ENCODE measurements around the gene MMP24. TPM values are rescaled to one million over a fixed set of nuclear protein-coding genes. Genes with fewer than 3 reads are reported as not detected.

The MMP24 gene
- polyA plus RNA-seq, 2 donors, result 0.10 to 0.12 TPM

Other genes starting within 250 kb of the MMP24 start
- 10 to 100 TPM; 25.7 to 26.9 TPM for gene TRPC4AP, start 133.9 kb upstream of the MMP24 start, polyA plus RNA-seq
- gene EDEM2, start 79.4 kb upstream of the MMP24 start, polyA plus RNA-seq, result 1 to 10 TPM; 5.3 to 8.6 TPM
- 1 to 10 TPM; 5.3 to 7.5 TPM for gene PROCR, start 54.6 kb upstream of the MMP24 start, polyA plus RNA-seq
- 10 to 100 TPM; 25.7 to 52.2 TPM for gene MMP24OS, start 51.4 kb downstream of the MMP24 start, polyA plus RNA-seq
- gene EIF6, start 58.1 kb downstream of the MMP24 start, polyA plus RNA-seq, result 100 to 1,000 TPM; 186 to 315 TPM
- 10 to 100 TPM; 32.3 to 35.9 TPM for gene FAM83C, start 65.7 kb downstream of the MMP24 start, polyA plus RNA-seq
- gene UQCC1, start 185.3 kb downstream of the MMP24 start, polyA plus RNA-seq, result 10 to 100 TPM; 17.4 to 18.9 TPM
- gene GDF5, start 211.5 kb downstream of the MMP24 start, polyA plus RNA-seq, result under 1 TPM in 1 of 2 donors, not detected in 1; 0.02 TPM
- 10 to 100 TPM in 1 of 2 donors, 1 to 10 TPM in 1; 6.8 to 20.7 TPM for gene CEP250, start 228.9 kb downstream of the MMP24 start, polyA plus RNA-seq

Data from esophagus (tissue), 2 donors.